Panc1 (cell line): Measurements from ENCODE around the gene TBXA2R. TPM values are rescaled to one million over a fixed set of nuclear protein-coding genes. Genes with fewer than 3 reads are reported as not detected.

ENCODE experiments used
- ATAC-seq: fragments of 200-7000 bp; cut with Tn5 transposase; 2 replicates; pipeline ENCODE4 v1.9.1; 2020; ENCODE audit warnings: mild to moderate bottlenecking, moderate library complexity
- BruUV-seq: library from RNA; stranded (reverse); fragments of 400-500 nt; replicated peaks from 2 replicates; lab custom pipeline; 2021; lab: Mats Ljungman, UMichigan
- CTCF ChIA-PET: fragments of 300-600 bp; sonication (Branson Sonifier 250); formaldehyde crosslinking; loops from one replicate; lab custom pipeline; 2022; ENCODE audit warnings: antibody characterized with exemption; lab: Charles Lee
- POLR2A ChIA-PET: fragments of 300-600 bp; sonication (Branson Sonifier 250); formaldehyde crosslinking; loops from one replicate; lab custom pipeline; 2022; ENCODE audit warnings: antibody characterized with exemption; lab: Charles Lee
- DNase-seq: peaks from one replicate; pipeline ENCODE4 v3.0.0-alpha.2; 2010; ENCODE audit warnings: low read depth, low spot score
- H3K27ac ChIP-seq: 2 replicates; pipeline ENCODE4 v1.5.1; 2011; ENCODE audit warnings: mild to moderate bottlenecking, low read length, inconsistent platforms
- H3K27me3 ChIP-seq: fragments of 200-500 bp; sonication (Bioruptor generic); 2 replicates; pipeline ENCODE4 v1.6.0; 2014; ENCODE audit warnings: low read length, inconsistent platforms; ENCODE audit not compliant: control insufficient read depth, insufficient read depth
- H3K36me3 ChIP-seq: fragments of 200-500 bp; sonication (Bioruptor generic); 2 replicates; pipeline ENCODE4 v1.5.1; 2014; ENCODE audit warnings: inconsistent platforms, mild to moderate bottlenecking, low read length, moderate library complexity; ENCODE audit not compliant: control insufficient read depth, insufficient read depth
- H3K4me1 ChIP-seq: 2 replicates; pipeline ENCODE4 v1.5.1; 2011; ENCODE audit warnings: inconsistent platforms, mild to moderate bottlenecking, low read length, moderate library complexity; ENCODE audit not compliant: control insufficient read depth, insufficient read depth
- H3K4me3 ChIP-seq, 2 experiments: 2 replicates each; pipeline ENCODE4 v1.5.1; 2011 to 2012; ENCODE audit warnings: low read depth in 2 of 2, low read length in 2 of 2, mild to moderate bottlenecking in 2 of 2, inconsistent platforms in 1 of 2, moderate library complexity in 1 of 2
- H3K9me3 ChIP-seq: fragments of 200-500 bp; sonication (Bioruptor generic); 2 replicates; pipeline ENCODE4 v1.5.1; 2014; ENCODE audit warnings: low read depth, mild to moderate bottlenecking, inconsistent platforms, low read length, moderate library complexity; ENCODE audit not compliant: control insufficient read depth, insufficient read depth
- CTCF ChIP-seq: fragments of 450-650 bp; IDR thresholded peaks from 2 replicates; pipeline ENCODE4 v1.5.1; 2017; ENCODE audit warnings: mild to moderate bottlenecking
- POLR2AphosphoS5 ChIP-seq: IDR thresholded peaks from 2 replicates; pipeline ENCODE4 v1.6.1; 2012; ENCODE audit warnings: mild to moderate bottlenecking, low read depth, low read length, moderate library complexity
- REST ChIP-seq, 2 experiments: IDR thresholded peaks; 2 replicates each; pipeline ENCODE4 v1.6.1; 2011 to 2012; ENCODE audit warnings: low read depth in 2 of 2, control low read depth in 1 of 2, low read length in 1 of 2, mild to moderate bottlenecking in 1 of 2, moderate library complexity in 1 of 2; ENCODE audit not compliant: insufficient read depth in 1 of 2
- SIN3A ChIP-seq: IDR thresholded peaks from 2 replicates; pipeline ENCODE4 v1.6.1; 2012; ENCODE audit warnings: low read depth, mild to moderate bottlenecking, low read length, moderate library complexity, borderline replicate concordance; ENCODE audit not compliant: insufficient read depth
- TCF7L2 ChIP-seq: IDR thresholded peaks from 2 replicates; pipeline ENCODE4 v1.6.1; 2011; ENCODE audit warnings: mild to moderate bottlenecking, low read depth, low read length, inconsistent platforms
- in situ Hi-C: cut with HindIII; loops from 2 replicates; pipeline ENCODE4 v1.10.0; 2016; ENCODE audit warnings: low sequenced_read_pairs, low pct_unique_long_range_greater_than_20kb
- intact Hi-C: fragments of 100-400 bp; cut with micrococcal nuclease; formaldehyde crosslinking; loops from one replicate; pipeline ENCODE4 v1.10.0; 2022; ENCODE audit not compliant: unreplicated experiment
- total RNA-seq: library from RNA; stranded (reverse); gene quantifications from one replicate; pipeline ENCODE4 v1.2.1, GENCODE V29; 2021; ENCODE audit not compliant: unreplicated experiment

The TBXA2R gene
- total RNA-seq, 1 experiment from 2014 or later: 5.2 TPM

GRCh38 chr19:3614858-3615505 is 8.3 kb upstream of the TBXA2R start:
- Histone ChIP-seq H3K4me3 (no peak overlapping the region), H3K36me3 (no peaks in the 10 kb centered on the region), H3K4me1 (peaks cover 7% of the 10 kb centered on the region; the same call in 1 of the 2 replicates), H3K27me3 (no peaks in the 10 kb centered on the region), H3K9me3 (no peaks in the 10 kb centered on the region), H3K27ac (no peak overlapping the region)
- in situ Hi-C loops: no loop called here
- no TSS peak for BruUV-seq
- intact Hi-C loops: no loop called here
- TF ChIP-seq TCF7L2: no peak
- no peak for TF ChIP-seq SIN3A
- TF ChIP-seq REST (IDR thresholded peaks at IDR 0.05; ENCODE audit: insufficient read depth in 1 of 2, low read depth in 2 of 2, low read length in 1 of 2): no peak
- no peak for TF ChIP-seq POLR2AphosphoS5
- no peak for TF ChIP-seq CTCF
- CTCF ChIA-PET: no interaction called here
- no peak for DNase-seq
- ATAC-seq: no peak
- POLR2A ChIA-PET: no interaction called here

- no peak for DNase-seq
- ChIA-PET POLR2A (no interaction called here), CTCF (interaction anchor here (0.6 kb wide), 1 partner anchor 26 kb away, joined by 4 read pairs; no protein-coding TSS in a partner anchor)
- TF ChIP-seq TCF7L2 (no peak), SIN3A (no peak), CTCF (no peak), REST (IDR thresholded peaks at IDR 0.05; ENCODE audit: insufficient read depth in 1 of 2, low read depth in 2 of 2, low read length in 1 of 2) (no peak), POLR2AphosphoS5 (no peak)
- Histone ChIP-seq H3K27me3 (no peaks in the 10 kb centered on the region), H3K36me3 (no peaks in the 10 kb centered on the region), H3K4me3 (no peak overlapping the region), H3K27ac (no peak overlapping the region), H3K9me3 (no peaks in the 10 kb centered on the region), H3K4me1 (peaks cover 15% of the 10 kb centered on the region)
- ATAC-seq: no peak
- in situ Hi-C loops: no loop called here
- no TSS peak for BruUV-seq
- intact Hi-C loops: no loop called here
Measured at GRCh38 chr19:3613818-3614661, 7.4 kb upstream of the TBXA2R start.
